TTC549 (cell line): ENCODE results near the gene RANBP9.

Experiments used
- FAIRE-seq: peaks from 2 replicates; lab custom pipeline; 2012; peaks lifted over from hg19 to GRCh38; lab: Jason Lieb, UNC

RANBP9 gene

DNA sequence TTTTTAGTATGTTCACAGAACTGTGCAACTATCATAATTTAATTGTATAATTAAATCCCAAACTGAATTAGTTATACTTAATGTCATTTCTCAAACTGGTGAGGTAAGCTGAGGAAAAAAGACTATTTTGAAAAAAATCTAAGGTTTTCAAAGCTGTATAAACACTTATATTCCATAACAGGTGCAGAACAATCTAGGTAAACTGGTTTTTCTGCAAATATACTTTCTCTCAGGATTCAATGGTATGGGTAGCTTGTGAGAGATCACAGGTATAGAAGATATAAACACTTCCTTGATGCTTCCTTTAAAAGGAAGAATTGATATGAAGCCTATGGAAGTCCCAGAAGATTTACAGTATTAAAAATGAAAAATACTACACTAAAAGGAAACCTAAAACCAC, 62.8 kb downstream of the RANBP9 start:
- FAIRE-seq: no peak

DNA sequence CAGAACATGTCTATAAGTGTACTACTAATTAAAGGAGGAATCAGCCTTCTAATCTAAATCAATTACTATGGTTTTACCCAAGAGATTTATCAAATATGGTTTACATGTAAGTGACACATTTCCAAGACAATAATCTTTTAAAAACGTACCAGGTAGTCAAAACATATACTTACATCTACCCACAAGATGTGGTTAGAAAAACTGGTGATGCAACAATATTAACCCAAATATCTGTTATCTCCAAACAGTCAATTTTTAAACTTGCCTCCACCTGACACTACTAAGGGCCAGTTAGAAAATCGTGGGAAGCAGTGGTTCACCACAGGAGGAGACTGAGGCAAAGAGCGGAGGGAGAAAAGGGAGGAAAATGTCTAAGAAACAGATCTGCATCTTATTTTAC, 68.5 kb downstream of the RANBP9 start:
- FAIRE-seq: no peak

DNA sequence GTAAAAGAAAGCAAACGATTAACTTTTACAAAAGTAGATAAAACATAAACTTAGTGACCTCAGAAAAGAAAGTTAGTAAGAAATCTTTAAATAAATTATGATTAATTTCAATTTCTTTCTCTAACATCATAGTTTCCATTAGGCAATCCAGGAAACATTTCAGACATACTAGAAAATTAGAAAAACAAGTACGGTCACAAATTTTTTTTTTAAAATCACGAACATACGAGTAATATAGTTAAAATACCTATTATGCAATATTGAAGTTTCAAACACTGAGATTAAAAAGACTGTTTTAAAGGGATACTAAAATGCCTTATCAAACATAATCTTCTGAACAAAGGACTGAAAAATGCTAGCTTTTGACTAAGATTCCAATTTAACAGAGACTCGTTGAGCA, 70.3 kb downstream of the RANBP9 start:
- peak; percentile 13 for FAIRE-seq

DNA sequence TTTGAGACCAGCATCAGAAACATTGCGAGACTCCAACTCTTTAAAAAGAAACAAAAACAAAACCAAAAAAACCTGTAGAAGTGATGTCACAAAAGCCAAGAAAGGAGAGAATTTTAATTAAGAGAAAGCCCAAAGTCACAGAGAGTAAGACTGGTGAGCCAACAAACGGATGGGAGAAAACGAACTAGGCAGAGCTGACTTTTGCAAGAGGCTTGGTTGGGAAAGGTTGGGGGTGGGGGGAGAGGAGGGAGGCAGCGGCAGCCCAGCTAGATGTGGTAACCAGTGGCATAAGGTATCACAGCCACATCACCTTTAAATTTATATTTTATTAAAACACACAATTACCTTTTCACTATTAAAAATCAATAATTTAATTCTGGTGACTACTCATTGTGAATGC, 73.0 kb downstream of the RANBP9 start:
- FAIRE-seq: no peak

DNA sequence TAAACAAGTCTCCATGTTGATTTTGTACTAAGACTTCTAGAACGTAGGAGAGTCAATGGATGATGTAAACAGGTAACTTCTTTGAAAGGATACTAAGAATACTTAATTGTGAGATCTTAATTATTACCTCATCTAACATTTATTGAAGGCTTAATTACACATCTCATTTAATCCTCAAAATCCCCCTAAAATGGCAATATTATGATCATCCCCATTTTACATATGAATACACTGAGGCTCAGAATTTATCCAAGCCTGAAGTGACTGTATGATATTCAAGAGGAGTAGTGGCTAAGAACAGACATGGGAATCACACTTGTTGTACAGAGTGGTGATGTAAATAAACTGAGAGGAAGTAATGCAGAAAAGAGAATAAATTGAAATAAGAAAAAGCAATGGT, 73.6 kb downstream of the RANBP9 start:
- FAIRE-seq: no peak

DNA sequence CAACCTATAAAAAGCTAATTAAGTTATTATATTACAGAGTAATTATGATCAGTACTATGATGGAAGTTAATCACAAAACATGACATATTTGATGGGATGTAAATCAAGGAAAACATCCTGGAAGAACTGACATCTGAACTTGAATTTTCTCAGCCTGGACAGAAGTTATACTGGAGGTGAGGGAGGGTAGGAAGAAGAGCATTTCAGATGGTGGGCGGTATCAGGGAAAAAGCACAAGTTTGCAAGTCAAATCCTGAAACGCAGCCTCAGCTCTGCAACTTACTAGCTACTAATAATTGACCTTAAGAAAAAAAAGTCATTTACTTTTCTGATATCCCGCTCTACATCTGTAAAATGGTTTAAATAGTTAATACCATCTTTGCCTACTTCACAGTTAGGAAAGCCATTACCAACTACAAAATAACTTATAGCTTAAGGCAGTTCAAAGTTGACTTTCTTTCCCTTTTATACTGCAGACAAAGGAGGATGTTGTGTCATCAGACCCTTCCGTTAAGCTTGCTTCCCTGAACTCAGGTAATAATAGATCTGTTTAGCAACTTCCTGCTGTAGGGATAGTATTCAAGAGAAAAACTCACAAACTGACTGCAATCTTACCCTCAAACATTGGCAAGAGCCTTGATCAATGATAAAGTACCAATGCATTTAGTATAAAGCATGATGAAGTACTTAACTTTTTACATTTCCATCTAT, 75.5 kb downstream of the RANBP9 start:
- no peak for FAIRE-seq

DNA sequence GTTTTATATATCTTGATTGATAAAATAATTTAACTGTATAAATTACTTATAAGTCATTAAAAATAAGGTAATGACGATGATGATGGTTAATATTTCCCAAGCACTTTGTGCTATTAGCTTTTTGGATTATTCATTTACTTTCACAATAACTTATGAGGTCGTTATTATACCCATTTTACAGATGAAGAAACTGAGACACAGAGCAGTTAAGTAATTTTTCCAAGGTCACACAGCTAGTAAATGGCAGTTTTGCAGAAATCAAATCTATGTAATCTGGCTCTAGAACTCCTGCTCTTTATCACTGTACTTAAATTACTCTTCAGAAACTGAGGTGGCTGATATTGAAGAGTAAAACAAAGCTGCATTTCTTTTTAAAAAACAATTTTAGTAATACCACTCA, 78.3 kb downstream of the RANBP9 start:
- no peak for FAIRE-seq

DNA sequence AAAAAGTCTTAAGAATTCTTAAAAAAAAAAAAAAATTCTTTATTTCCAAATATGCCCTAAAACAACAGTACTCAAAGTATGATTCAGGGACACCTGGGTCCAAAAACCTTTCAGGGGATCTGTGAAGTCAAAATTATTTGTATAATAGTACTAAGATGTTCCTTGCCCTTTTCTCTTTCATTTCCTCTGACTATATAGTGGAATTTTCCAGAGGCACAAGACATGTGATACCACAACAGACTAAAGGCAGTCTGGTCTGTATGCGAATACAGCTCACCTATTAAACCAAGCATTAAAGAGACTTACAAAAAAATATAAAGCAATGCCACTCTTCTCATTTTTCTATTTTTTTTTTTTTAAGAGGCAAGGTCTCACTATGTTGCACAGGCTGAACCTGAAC, 81.1 kb downstream of the RANBP9 start:
- FAIRE-seq: no peak

DNA sequence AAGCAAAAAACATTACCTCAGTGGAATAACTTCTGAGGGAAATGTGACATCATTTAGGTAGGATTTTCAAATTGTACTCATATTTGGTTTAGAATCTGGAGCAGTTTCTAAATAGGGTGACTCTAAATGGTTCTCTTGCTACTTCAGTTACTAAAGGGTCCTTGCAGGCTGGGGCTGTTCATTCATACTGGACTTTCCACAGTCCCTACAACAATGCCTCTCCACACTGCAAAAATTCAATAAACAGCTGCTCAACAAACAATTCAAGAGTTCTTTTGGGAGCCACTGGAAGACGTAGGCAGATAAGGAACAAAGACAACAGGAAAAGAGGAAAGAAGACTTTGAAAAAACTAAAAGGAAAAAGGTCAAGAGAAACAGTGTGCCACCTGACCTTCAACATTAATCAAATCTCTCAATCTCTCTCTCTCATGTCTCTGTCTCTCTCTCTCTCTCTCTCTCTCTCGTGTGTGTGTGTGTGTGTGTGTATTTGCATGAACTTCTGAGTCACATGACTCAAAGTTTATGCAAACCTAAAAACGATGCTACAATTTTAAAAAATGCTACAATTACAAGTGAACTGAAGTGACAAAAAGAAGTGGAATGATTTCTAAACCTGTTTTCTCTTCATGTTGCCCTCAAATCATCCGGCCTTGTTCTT, 82.0 kb downstream of the RANBP9 start:
- no peak for FAIRE-seq

DNA sequence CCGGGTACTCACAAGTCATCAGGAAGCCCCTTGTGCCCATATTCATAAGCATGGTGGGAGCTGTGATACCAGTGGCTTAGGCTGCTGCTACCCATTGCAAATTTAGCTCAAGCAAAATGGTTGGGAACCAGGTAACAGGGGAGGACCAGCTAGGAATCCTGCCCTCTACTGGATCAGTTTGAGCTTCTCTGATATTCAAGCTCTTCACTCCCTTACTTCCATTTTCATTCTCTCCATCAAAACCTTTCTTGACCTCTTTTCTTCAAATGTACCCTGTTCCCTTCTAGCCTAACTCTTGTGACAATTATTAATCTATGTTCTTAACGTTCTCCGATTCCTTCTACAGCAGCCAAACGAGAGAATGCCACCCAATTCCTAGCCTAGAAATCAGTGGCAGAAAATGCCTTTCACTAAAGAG, 86.8 kb downstream of the RANBP9 start:
- FAIRE-seq: peak; percentile 57

DNA sequence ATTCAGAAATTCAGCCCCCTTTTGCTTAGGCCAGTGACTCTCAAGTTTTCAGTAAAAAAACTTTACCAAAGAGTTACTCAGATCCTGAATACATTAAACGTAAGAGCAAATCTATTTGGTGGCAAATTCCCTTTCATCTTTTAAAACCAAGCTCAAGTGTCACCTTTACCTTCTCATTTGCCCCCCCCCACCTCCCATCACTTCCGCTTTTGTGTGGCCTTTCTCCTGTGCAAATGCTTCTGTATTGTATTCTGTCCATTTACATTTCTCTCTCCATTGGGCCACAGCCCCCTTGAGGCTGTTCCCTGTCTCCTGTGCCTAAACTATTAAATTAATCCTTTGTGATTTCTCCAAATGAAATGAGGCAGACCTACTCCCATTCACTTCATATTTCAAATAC, 94.6 kb downstream of the RANBP9 start:
- FAIRE-seq: no peak

DNA sequence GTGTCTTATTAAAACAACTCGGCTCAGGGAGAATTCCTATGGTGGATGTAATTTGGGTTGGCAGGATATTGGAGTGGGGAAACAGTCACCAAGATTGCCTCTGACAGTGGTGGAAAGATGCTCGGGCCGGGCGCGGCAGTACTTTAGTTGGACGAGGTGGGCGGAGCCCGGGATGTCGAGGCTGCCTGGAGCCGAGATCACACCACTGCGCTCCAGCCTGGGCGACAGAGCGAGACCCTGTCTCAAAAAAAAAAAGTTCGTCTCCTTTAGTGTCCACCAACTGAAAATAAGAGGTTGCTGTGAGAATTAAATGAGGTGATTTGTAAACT, 95.9 kb downstream of the RANBP9 start:
- FAIRE-seq: no peak

DNA sequence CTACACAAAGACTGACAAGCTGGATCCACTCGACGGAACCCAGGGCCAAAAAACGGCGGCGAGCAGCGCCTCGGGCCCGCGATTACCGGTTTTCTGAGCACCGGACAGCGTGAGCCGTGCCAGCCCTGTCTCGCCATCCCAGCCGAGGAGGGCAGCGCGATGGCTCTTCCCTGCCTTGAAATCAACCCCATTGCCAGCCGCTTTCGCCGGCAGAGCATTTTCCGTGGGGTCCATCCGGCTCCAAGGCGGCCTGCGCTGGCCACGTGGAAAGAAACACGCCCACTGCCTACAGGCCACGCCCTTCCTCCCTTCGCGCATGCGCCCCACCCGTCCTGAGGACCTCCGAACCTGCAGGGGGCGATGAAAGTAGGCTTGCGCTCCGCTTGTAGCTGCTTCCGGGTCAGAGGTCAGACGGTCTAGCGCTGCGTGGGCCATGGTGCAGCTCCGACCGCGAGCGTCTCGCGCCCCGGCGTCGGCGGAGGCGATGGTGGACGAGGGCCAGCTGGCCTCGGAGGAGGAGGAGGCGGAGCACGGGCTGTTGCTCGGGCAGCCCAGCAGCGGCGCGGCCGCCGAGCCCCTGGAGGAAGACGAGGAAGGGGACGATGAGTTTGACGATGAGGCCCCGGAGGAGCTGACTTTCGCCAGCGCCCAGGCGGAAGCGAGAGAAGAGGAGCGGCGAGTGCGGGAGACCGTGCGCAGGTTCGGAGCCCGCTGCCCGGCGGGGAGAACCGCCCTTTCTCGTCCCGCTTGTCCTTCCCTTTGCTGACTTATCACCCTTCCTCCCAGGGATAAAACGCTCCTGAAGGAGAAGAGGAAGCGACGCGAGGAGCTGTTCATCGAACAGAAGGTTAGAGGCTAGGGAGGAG, 96.5 kb downstream of the RANBP9 start, which contains the start of gene NOL7:
NOL7 (plus strand) TSS at position 410 of the 866 bp plus-strand sequence; CDS start at position 434, 24 bp downstream.
- FAIRE-seq: no peak

DNA sequence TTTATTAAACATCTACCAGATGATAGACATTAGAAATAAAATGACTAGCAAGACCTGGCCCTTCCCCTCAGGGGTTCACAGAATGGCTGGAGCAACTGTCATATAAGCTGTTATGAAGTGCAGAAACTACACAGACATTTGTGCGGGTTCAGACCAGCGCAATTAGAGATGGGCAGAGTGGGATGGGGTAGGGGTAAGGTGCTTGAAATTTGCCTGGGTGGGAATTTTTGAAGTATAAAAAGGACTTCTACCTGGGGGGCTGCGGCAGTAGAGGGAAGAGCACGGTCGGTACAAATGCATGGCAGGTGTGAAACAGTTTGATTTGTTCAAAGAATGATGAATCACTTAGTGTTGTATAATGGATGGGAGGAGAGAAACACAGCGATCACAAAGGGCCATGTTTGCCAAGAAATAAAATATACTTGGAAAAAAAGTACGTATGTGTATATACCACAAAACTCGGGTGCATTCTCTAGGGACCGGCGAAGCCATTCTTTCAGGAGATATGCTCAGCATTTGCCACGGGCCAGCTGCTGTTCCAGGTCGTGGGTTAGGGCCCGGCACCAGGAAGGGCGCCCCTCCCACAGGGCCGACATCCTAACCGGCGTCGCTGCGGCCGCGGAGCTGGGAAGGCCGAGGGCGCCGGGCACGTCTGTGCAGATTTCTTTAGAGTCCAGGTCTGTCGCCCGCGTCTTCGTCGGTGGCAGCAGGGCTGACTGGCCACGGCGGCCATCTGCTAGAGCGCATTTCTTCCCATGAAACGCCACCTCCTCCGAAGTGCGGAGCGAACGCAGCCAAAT, 97.3 kb downstream of the RANBP9 start:
- FAIRE-seq: no peak

DNA sequence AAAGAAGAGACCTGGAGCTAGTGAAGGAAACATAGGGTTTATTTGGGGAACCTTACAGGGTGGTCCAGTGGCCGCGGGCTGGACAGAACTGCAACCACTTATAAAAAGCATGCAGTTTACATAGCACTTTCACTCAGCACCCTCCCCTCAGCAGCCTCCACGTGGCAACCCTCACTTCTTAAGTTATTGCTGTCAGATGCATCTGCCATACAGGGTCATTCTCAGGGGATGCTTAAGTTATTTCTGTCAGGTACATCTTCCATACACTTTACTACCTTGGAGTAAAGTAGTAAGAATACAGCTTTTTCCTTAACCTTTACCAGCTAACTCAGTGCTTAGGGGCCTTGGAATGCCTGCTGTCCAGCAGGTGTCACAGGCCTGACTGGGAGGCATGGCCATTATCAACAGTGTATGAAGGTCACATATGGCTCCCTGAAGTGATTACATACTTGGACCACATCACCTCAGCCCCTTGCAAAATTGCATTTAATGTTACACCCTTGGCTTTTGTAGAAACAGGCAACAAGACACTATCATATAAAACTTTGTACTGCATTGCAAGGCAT, 98.5 kb downstream of the RANBP9 start:
- FAIRE-seq: no peak

DNA sequence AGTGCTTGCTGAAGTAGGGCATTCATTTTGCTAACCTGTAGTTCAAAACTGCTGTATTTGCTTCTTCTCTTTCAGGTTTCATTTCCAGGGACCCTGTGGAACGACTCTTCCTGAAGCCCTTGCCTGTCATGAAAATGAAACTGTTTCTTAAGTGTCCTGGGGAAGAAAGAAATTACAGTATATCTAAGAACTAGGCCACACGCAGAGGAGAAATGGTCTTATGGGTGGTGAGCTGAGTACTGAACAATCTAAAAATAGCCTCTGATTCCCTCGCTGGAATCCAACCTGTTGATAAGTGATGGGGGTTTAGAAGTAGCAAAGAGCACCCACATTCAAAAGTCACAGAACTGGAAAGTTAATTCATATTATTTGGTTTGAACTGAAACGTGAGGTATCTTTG, 99.9 kb downstream of the RANBP9 start:
- FAIRE-seq: no peak

DNA sequence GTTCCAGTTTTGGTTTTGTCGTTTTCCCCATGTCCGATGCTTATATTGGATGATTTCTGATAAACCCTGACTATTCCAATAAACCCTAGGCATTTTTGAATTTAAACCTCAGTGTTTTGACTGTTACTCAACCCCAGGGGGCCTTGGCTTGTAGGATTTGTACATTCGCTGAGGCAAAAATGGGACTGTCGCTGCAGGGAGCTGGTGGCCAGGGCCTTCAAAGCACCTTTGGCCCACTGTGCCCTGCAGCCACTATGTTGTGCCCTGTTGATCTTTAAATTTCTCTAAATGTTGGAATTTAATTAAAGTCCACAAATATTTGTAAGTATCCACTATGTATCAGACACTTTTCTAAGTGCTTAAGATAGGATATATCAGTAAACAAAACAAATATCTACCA, 106.0 kb downstream of the RANBP9 start:
- no peak for FAIRE-seq

DNA sequence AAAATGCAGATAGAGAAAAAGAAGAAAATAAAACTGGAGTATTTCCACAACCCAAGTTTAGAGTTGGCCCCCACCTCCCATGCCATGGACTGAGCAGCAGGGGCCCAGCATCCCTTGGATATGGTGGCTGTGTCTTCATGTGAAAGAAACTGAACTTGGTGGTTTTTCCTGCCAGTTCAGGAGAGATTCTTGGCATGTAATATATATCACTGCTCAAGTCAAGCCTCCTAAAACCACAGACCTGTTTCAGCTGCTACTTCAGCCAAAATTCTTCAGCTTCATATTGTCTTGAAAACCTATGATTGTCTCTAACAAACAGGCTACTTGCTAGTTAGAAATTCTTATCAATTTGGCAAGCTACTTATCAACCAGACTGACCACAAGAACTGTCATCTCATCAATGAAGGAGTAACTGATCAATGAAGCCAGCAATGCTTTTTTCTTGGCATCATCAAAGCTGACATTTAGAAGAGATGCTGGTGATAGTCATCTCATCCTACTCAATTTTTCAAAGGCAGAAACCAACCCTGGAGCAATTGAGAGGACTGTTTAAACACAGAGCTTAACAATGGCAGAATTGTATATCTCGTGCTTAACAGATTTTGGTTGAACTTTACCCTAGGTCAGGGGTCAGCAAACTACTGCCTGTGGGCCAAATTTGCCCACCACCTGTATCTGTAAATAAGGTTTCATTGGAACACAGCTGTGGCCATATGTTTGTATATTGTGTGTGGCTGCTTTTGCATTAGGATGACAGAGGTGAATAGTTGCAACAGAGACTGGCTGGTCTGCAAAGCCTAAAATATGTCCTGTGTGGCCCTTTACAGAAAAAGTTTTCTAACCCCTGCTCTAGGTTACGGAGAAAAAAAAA, 106.9 kb downstream of the RANBP9 start:
- no peak for FAIRE-seq

DNA sequence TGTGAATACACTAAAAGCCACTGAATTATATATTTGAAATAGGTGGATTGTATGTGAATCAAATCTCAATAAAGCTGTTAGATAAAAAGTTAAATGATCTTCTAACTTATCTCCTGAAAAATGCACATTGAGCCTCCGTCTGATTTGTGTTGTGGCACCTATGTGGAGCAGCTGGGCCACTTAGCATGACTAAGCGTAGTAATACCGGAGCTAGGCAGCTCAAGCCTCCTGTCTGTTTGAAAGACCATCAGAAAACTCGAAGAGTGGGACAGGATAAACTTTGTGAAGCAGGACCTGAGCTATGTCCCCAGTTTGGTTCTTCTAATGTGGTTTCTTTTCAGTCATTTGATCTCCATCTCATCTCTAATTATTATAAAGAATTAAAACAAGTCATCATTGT, 107.5 kb downstream of the RANBP9 start:
- no peak for FAIRE-seq

DNA sequence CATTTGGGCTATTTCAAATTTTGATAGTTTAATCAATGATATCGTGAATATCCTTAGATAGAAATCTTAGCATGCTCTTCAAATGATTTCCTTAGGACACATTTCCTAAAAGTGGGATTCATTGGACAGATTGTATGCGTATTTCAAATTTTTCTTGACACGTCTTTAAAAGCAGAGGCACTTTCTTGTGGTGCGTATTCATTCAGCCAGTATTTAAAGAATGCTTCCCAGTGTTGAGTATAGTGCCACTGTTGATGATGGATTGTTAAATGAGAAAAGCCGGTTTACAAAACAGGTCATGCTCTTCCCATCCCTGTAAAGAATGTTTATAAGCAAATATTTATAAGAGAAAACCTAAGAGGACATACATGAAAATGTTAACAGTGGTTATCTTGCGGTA, 111.6 kb downstream of the RANBP9 start:
- FAIRE-seq: no peak

DNA sequence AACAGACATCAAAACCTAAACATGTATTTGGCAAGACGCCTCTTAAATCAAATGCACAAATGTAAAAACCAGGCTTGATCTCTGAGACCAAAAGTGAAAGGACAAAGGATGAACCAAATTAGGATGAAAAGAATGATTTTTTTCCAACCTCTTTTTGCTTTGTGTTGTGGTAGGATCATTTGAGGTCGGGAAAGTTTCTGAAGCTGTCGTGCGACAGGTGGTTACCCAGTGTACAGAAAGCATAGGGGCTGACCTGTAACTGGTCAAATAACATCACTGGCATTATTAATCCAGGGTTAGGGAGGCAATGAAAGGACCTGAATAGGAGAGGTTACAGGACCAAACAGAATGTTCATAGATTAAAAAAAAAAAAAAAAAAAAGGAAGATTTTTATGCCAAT, 114.6 kb downstream of the RANBP9 start:
- no peak for FAIRE-seq
